GM21723 (cell line): ENCODE results near the gene USP32.
"Not testable (repeated sequence)": the region's sequence is repeated elsewhere in the genome, so short reads cannot be mapped to it uniquely, and the experiment has no call there.

ENCODE experiments used
- ATAC-seq: cut with Tn5 transposase; IDR thresholded peaks from one replicate; pipeline ENCODE4 v1.9.1; 2021; ENCODE audit warnings: mild to moderate bottlenecking, moderate library complexity; ENCODE audit not compliant: unreplicated experiment

Gene USP32

DNA sequence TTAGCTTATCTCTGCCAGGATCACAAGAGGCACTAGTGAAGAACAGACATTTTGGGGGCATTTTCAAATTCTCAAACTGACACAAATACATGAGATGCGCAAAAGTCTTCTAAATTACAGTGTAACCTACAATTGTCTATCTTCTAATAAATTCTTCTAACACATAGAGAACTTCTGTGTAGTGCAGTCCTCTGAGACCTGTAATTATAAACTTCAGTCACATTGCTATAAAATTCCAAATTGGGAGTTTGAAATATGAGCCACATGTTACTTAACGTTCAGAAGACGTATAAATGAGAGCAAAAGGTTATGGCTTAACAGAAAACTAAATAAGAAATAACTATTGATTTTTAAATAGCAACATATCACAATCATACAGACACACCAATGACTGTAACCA, 12.5 kb downstream of the USP32 start:
- ATAC-seq: not testable (repeated sequence)

DNA sequence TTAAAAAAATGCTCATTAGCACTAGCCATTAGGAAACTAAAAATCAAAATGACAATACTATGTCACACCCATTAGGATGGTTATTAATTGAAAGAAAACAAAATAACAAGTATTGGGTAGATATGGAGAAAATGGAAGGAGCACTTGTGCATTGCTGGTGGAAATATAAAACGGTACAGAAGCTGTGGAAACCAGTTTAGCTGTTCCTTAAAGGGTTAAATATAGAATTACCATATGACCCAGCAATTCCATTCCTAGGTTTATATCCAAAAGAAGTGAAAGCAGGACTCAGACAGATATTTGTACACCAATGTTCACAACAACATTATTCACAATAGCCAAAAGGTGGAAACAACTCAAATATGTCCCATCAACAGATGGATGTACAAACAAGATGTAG, 13.7 kb downstream of the USP32 start:
- not testable (repeated sequence) for ATAC-seq

DNA sequence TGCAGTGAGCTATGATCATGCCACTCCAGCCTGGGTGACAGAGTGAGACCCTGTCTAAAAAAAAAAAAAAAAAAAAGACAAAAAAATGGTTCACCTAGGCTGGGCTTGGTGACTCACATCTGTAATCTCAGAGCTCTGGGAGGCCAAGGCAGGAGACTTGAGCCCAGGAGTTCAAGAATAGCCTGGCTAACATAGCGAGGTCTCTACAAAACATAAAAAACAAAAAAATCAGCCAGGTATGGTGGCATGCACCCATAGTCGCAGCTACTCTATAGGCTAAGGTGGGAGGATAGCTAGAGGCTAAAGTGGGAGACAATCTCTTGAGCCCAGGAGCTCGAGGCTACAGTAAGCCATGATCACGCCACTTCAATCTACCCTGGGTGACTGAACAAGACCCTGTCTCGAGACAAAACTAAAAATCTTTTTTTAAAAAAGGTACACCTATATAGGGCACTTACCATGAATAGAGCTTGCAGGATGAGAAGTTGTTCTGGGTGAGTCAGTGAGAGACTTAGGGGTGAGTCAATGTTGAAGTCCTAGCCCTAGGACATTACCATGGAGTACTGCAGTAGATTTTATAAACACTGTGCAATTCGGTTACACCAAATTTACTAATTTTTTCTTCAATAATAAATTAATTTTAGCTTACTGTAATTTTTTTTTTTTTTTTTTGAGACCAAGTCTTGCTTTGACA, 19.0 kb downstream of the USP32 start:
- no peak for ATAC-seq

DNA sequence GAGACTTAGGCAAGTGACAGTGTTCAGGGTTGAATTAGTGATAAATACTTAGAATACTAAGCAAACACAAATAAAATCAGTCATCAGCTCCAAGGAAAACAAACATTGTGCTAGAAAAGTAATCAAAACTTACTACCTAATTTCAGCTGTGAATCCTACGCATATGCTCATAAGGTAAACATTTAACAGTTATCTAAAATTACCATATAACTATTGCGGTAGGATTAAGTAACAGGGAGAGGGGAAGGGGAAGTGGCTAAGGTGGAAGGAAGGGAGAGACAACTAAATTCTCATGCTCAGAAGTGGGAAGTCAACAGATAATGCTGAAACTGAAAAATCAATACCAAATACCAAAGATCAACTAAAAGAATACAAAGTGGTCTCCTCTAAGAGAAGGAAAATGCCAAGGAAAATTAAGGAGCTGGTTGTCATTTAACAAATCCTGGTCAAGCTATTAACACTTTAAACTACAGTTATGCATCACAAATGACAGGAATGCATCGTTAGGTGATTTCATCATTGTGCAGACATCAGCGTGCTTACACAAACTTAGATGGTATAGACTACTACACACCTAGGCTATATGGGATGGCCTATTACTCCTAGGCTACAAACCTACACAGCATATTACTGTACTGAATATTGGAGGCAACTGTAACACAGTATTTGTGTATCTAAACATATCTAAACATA, 20.0 kb downstream of the USP32 start:
- ATAC-seq: no peak

DNA sequence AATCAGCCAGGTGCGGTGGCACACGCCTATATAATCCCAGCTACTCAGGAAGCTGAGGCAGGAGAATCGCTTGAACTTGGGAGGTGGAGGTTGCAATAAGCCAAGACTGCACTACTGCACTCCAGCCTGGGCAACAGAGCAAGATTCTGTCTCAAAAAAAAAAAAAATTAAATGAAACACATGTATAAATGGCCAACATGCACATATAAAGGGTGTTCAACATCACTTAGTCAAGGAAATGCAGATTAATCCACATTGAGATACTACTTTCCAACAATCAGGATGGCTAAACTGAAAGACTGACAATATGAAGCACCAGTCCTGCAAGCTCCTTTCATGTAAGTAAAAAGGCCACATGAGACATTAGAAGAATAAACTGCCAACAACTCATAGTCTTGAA, 20.5 kb downstream of the USP32 start:
- ATAC-seq: no peak

DNA sequence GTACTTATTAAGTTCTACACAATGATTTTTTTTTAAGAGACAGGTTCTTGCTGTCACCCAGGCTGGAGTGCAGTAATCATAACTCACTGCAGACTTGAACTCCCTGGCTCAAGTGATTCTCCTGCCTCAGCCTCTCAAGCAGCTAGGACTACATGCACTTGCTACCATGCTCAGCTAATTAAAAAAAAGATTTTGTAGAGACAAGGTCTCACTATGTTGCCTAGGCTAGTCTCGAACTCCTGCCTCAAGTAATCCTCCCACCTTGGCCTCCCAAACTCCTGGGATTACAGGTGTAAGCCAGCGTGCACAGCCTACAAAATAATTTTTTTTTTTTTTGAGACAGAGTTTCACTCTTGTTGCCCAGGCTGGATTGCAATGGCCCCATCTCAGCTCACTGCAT, 22.2 kb downstream of the USP32 start:
- ATAC-seq: no peak

DNA sequence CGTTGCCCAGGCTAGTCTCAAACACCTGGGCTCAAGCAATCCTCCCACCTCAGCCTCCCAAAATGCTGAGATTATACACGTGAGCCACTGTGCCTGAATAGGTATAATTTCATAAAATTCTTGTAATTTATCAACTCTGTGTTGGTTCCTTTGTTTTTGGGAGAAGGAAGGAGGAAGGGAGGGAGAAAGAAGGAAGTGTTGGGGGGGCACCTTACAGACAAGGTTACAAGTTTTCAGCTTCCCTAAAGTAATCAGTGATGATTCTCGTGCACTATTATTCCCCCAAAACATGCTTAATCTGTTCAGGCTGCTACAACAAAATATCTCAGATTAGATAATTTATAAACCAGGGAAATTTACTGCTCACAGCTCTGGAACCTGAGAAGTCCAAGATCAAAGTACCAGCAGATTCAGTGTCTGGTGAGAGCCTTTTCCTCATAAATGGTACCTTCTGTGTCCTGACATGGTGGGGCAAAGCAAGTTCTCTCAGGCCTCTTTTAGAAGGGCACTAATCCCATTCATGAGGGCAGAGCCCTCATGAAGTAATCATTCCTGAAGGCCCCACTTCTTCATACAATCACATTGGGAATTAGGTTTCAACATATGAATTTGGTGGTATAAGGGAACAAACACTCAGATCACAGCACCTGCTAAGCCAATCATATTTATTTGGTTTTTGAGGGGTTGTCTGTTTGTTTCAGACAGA, 28.1 kb downstream of the USP32 start:
- no peak for ATAC-seq

DNA sequence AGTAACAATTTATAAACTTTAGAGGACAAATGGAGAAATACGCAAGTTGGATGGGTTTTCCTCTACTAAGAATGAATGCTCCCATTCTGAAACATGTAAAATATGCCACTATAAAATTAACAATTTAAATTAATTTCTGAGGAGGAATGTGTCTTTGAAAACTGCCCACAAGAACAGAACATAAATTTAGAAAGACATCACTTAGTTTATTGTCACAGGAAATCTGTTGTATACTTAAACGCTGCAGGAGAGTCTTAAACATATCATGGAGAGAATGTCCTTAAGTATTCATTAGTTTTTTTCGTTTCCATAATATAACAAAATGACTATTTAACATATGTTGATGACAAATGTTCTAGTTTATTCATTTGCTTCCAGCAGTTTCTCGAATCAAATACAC, 29.6 kb downstream of the USP32 start:
- no peak for ATAC-seq

DNA sequence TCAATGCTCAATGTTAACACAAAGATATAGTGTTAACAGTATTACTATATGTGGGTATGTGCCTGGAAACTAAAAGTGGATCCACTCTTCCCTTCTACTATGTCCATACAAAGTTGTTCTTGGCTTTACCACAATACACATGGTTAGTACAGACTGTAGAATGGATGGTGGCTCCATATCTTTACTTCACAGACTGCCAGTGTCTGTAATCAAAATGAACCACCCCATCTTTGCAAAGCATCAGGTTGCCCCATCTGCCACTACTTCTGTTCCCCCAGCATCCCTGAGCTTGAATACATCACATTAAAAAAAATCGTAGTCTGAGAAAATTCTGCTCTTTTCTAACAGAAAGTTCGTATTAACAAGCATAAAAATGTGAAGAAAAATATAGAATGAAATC, 30.0 kb downstream of the USP32 start:
- no peak for ATAC-seq

DNA sequence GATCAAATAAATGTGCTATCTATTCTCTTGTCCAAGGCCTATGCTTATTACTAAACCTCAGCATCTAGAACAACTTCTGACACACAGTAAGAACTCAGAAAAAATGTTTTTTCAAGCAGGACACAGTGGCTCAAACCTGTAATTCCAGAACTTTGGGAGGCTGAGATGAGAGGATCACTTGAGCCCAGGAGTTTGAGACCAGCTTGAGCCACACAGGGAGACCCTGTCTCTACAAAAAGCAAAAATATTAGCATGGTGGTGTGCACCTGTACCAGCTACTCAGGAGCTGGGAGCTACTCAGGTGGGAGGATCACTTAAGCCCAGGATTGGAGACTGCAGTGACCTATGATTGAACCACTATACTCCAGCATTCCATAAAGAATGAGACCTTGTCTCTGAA, 32.5 kb downstream of the USP32 start:
- no peak for ATAC-seq

DNA sequence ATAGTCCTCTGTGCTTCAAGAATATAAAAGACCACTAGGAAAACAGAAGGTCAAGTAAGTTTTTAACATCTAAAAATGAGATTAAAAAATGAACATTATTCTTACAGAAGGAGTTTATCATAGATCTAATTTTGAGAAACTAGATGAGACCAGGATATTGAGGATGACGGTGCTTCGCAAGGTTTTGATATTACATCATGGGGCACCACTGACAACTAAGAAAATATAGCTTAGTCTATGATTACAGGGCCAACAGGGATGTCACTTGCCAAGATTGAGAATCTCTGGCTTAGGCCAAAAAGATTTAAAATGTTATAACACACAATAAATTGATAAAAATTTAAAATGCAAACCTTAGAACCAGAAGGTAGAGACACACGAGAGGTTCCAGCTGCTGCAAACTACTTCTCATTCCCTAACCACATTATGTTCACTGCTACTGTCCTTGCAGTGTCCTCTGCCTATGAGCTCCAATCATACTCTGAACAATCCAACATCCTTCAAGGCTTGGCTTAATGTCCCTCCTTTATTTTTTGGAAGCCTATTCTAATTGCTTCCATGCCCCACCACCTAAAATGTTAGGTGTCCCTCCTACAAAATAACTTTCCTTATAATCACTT, 33.2 kb downstream of the USP32 start:
- ATAC-seq: no peak

DNA sequence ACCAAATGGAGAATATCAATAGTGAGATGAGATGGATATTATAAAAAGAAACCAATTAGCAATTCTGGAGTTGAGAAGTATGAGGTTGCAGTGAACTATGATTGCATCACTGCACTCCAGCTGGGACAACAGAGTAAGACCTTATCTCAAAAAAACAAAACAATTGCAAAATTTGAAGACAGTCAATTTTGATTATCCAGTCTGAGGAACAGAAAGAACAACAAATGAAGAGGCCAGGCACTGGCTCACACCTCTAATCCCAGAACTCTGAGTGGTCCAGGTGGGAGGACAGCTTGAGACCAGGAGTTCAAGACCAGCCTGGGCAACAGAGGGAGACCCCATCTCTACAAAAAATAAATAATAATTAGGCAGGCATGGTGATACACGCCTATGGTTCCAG, 35.0 kb downstream of the USP32 start:
- no peak for ATAC-seq

DNA sequence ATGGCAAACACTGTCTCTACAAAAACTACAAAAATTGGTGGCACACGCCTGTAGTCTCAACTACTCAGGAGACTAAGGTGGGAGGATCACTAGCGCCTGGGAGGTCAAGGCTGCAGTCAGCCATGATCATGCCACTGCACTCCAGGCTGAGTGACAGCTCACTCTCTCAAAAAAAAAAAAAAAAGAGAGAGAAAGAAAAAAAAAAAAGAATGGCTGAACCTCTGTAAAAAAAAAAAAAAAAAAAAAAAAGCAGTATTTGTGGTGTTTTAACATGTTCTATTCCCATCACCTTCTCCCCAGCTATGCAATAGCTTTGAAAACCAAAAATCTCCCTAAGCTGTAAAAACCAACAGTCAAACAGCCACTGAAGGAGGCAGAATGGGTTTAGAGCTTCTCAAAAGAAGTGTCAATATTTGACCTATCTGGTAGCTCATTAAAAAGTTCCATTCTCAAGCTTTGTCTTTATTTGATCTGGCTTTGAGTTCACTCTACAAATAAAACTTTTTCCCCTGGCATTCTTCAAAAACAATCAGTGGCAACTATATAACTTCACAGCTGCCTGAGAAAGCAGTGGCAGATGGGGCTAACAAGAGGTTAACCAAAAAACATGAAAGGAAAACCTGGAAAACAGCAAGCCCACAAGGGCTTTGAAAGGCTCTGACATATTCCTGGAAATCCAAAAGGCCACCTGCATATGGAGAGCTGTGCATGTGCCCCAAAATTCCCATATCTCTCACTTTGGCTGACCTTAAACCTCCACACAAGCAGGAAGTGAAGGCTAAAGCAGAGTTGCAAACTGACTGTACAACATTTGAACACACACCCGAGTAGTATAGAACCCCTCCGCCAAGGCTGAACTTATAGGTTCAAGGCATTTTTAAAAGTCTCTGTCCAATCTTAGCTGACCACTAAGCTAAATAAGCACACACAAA, 36.0 kb downstream of the USP32 start:
- ATAC-seq: no peak

DNA sequence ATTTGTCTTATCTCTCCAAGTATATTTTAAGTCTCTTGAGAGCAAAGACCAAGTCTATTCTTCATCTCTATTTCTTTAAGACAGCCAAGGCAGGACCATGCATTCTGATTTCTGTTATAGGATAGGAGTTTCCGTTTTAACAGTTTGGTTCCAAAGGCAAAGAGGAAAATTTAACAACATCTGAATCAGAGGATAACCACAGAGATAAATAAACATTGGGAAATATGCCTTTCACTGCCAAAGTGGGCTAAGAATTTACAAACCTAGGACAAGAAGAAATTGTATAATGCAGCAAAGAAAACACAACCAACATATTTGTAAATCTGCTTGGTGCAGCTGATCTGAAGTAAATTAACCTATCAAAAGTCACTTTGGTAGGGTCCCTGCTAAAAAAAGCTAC, 37.7 kb downstream of the USP32 start:
- no peak for ATAC-seq

DNA sequence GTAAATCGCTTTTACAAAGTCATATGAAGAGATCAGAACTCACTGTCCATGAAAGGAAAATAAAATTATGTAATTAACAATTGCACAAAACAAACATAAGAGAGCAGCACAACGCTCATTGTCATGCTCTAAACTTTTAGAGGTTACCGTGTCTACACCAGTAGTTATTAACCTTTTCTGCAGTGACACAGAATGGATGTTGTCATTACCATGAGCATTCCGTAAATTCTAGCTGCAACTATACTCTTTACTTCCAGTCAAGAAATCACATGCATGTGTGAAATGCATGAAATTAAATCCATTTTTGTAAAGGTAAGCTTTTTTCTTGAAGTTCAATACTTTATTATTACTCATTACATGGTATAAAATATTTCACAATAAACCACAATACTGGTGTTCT, 38.2 kb downstream of the USP32 start:
- no peak for ATAC-seq

DNA sequence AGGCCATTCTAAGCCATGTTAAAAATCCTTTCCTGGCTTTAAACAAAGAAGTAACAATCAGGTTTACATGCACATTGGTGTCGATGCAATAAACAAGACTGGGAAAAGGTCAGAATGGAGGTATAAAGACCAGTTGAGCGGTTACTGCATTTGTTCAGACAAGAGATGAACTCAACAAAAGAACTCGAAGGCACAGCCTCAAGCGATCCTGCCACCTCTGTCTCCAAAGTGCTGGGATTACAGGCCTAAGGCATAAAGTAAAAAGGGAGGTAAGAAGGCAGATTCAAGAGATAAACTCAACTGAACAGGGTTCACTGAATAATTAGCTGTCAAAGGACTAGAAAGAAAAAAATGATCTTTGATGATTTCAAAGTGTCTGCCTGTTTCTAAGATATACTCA, 39.4 kb downstream of the USP32 start:
- no peak for ATAC-seq

DNA sequence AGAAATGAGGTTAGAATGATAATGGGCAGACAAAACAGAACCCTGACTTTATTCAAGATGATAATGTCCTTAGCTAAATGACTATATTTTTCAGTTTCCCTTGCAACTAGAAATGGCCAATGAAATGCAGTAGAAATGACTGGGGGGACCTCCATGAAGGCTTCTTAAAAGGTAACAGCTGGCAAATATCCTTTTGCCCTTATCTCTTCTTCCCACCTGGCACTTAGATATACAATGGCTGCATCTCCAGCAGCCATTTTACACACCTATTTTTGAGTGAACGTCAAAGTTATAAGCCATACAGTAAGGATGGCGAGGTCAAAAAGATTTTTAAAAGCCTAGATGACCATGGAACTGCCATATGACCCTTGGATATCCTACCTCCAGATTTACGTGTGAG, 39.9 kb downstream of the USP32 start:
- no peak for ATAC-seq

DNA sequence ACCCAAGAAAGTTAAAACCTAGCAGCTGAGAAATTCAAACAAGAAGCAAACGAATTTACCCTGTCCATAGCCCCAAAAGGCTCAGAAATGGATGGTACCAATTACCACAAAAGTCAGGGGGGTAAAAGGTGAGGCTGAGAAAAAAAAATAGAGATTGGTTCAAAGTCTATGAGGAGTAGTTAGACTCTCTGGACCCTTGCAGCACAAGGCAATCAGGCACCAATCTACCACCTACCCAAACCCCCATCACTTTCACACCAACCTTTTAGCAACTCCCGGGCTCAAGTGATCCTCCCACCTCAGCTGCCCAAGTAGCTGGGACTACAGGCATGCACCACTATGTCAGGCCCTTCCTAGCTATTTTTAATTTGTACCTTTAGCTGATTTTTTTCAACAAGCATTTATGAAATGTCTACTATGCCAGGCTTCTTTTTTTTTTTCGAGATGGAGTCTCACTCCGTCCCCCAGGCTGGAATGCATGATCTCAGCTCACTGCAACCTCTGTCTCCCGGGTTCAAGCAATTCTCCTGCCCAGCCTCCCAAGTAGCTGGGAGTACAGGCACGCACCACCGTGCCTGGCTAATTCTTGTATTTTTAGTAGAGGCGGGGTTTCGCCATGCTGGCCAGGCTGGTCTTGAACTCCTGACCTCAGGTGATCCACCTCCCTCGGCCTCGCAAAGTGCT, 40.8 kb downstream of the USP32 start:
- ATAC-seq: no peak

DNA sequence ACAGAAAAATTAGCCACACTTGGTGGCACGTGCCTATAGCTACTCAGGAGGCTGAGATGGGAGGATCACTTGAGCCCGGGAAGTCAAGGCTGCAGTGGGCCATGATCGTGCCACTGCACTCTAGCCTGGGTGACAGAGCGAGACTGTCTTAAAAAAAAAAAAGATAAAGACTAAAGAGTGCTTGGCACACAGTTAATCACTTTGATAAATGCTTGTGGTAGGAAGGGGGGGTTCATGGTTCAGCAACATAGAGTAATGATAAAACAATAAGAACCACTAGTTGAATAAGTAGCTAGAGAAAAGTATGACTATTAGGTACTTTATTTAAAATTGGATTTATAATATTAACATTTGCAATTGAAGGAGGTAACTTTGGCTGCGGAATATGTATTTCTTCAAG, 43.3 kb downstream of the USP32 start:
- no peak for ATAC-seq

DNA sequence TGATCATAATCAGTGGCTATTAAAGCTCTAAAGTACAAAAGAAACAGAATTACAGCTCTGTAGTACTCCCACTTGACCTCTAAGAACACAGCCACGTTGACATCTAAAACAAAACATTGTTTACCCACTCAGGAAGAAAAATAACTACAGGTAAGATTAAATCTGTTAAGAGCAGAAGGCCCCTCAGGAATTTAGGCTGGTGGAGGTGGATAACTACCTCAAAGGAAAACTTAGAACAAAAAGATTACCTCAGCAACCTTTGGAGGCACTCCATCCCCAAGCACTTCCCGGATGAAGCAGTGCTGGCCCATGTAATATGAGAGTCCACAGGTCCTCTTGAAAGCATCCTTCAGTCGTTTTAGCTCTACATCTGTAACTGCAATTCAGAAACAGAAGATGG, 46.7 kb downstream of the USP32 start:
- no peak for ATAC-seq
